Nephron (organoid): ENCODE measurements around the gene NAV2.
A peak's percentile ranks its signal among the peaks of the same experiment; 100 is the strongest.

Experiments
- H3K27ac Mint-ChIP-seq, 3 experiments: 2 replicates each; pipeline ENCODE4 v1.8.0; 2020; ENCODE audit warnings: mixed read lengths in 3 of 3, mild to moderate bottlenecking in 2 of 3, moderate library complexity in 1 of 3
- H3K27me3 Mint-ChIP-seq: 2 replicates; pipeline ENCODE4 v1.8.0; 2021; ENCODE audit warnings: low read depth, mild to moderate bottlenecking, moderate library complexity, mixed read lengths
- H3K36me3 Mint-ChIP-seq: 2 replicates; pipeline ENCODE4 v1.8.0; 2020; ENCODE audit warnings: low read depth, mixed read lengths
- H3K4me1 Mint-ChIP-seq: 2 replicates; pipeline ENCODE4 v1.8.0; 2020; ENCODE audit warnings: mixed read lengths
- H3K4me3 Mint-ChIP-seq, 3 experiments: 2 replicates each; pipeline ENCODE4 v1.8.0; 2020; ENCODE audit warnings: mild to moderate bottlenecking in 3 of 3, mixed read lengths in 3 of 3, moderate library complexity in 2 of 3
- H3K9me3 Mint-ChIP-seq: 2 replicates; pipeline ENCODE4 v1.8.0; 2020; ENCODE audit warnings: mixed read lengths
- TF ChIP-seq, protein P1 (sequence below), 3 experiments: fragments of 200-600 bp; sonication (generic); IDR thresholded peaks; one replicate each; pipeline ENCODE4 v1.5.0; 2021; ENCODE audit warnings: antibody characterized with exemption in 3 of 3; ENCODE audit not compliant: unreplicated experiment in 3 of 3

NAV2 gene

GRCh38 chr11:19931141-19931770, 218.6 kb downstream of the NAV2 start:
- Mint-ChIP-seq H3K36me3 (no peaks in the 10 kb centered on the region), H3K27me3 (no peaks in the 10 kb centered on the region), H3K9me3 (no peaks in the 10 kb centered on the region), H3K4me3 (peak overlapping the region; percentile 44 to 63 (median 56)), H3K4me1 (peaks cover 48% of the 10 kb centered on the region), H3K27ac (peak overlapping the region; percentile 51 to 81 (median 76))
- TF ChIP-seq, protein P1, sequence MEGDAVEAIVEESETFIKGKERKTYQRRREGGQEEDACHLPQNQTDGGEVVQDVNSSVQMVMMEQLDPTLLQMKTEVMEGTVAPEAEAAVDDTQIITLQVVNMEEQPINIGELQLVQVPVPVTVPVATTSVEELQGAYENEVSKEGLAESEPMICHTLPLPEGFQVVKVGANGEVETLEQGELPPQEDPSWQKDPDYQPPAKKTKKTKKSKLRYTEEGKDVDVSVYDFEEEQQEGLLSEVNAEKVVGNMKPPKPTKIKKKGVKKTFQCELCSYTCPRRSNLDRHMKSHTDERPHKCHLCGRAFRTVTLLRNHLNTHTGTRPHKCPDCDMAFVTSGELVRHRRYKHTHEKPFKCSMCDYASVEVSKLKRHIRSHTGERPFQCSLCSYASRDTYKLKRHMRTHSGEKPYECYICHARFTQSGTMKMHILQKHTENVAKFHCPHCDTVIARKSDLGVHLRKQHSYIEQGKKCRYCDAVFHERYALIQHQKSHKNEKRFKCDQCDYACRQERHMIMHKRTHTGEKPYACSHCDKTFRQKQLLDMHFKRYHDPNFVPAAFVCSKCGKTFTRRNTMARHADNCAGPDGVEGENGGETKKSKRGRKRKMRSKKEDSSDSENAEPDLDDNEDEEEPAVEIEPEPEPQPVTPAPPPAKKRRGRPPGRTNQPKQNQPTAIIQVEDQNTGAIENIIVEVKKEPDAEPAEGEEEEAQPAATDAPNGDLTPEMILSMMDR (IDR thresholded peaks at IDR 0.05; ENCODE audit: unreplicated experiment in 3 of 3), result no peak

DNA sequence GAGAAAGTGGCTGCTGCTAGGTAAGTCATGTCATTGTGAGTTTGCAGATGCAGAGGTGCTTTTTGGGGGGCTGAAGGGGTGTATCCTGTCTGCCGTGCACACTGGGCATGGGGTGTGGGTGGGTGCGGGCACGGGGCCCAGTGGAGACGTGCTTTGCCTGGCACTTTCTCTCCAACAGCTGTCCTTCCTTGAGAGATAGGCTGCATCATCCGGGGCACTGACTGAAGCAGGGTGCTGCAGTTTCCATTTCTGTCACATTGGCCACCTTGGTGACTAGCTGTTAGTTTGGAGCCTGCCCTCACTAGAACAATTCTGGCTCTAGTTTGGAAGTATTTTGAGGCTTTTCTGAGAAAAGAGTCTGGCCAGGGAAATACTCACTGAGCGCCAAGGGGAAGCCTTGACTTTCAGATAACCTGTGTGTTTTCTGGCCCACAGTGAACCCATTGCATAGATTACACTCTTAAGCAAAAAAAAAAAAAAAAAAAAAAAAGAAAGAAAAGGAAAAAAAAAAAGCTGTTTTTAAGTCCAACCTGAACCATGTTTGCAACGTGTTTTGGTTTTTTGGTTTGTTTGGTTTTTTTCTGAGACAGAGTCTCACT, 219.2 kb downstream of the NAV2 start:
- Mint-ChIP-seq H3K4me3 (peak overlapping the region in 2 of 3 experiments; percentile 56 to 63), H3K4me1 (peaks cover 42% of the 10 kb centered on the region), H3K27ac (peak overlapping the region; percentile 44 to 81 (median 76)), H3K9me3 (no peaks in the 10 kb centered on the region), H3K36me3 (no peaks in the 10 kb centered on the region), H3K27me3 (no peaks in the 10 kb centered on the region)
- TF ChIP-seq, protein P1 (IDR thresholded peaks at IDR 0.05; ENCODE audit: unreplicated experiment in 3 of 3), result no peak

DNA sequence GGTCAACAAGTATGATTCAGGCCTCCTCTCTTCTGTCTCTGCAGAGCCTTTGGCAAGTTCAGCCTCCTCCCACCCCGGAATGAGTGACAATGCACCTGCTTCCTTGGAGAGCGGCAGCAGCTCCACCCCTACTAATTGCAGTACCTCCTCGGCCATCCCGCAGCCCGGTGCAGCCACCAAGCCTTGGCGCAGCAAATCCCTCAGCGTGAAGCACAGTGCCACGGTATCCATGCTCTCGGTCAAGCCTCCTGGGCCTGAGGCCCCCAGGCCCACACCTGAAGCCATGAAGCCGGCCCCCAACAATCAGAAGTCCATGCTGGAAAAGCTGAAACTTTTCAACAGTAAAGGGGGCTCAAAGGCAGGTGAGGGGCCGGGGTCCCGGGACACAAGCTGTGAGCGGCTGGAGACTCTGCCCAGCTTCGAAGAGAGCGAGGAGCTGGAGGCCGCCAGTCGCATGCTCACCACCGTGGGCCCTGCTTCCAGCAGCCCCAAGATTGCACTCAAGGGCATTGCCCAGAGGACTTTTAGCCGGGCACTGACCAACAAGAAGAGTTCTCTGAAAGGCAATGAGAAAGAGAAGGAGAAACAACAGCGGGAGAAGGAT, 220.6 kb downstream of the NAV2 start:
- H3K4me3 Mint-ChIP-seq, result peak overlapping the region in 1 of 3 experiments; percentile 62
- no peaks in the 10 kb centered on the region for H3K9me3 Mint-ChIP-seq
- H3K36me3 Mint-ChIP-seq, result no peaks in the 10 kb centered on the region
- peaks cover 45% of the 10 kb centered on the region for H3K4me1 Mint-ChIP-seq
- no peaks in the 10 kb centered on the region for H3K27me3 Mint-ChIP-seq
- H3K27ac Mint-ChIP-seq, result peak overlapping the region in 1 of 3 experiments; percentile 81
- TF ChIP-seq, protein P1 (IDR thresholded peaks at IDR 0.05; ENCODE audit: unreplicated experiment in 3 of 3), result no peak

DNA sequence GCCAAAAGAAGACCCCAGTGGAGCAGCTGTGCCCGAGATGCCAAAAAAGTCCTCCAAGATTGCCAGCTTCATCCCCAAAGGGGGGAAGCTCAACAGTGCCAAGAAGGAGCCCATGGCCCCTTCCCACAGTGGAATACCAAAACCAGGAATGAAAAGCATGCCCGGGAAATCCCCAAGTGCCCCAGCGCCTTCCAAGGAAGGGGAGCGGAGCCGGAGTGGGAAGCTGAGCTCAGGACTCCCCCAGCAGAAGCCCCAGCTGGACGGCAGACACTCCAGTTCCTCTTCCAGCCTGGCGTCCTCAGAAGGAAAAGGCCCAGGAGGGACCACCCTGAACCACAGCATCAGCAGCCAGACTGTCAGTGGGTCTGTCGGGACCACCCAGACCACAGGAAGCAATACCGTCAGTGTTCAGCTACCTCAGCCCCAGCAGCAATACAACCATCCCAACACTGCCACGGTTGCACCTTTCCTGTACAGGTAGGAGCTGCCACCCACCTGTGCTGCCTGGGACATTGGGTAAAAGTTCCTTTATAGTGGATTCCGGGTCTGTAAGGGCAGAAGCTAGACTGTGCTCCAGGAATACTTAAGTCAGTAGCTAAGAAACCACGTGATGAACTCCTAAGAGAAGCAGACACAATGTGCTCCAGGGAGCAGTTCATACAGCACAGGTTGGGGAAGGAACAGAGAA, 221.3 kb downstream of the NAV2 start:
- H3K27ac Mint-ChIP-seq, result peak overlapping the region in 2 of 3 experiments; percentile 36 to 81
- TF ChIP-seq, protein P1 (IDR thresholded peaks at IDR 0.05; ENCODE audit: unreplicated experiment in 3 of 3), result no peak
- peak overlapping the region in 1 of 3 experiments; percentile 28 for H3K4me3 Mint-ChIP-seq
- H3K9me3 Mint-ChIP-seq, result no peaks in the 10 kb centered on the region
- H3K36me3 Mint-ChIP-seq, result no peaks in the 10 kb centered on the region
- H3K4me1 Mint-ChIP-seq, result peaks cover 45% of the 10 kb centered on the region
- H3K27me3 Mint-ChIP-seq, result no peaks in the 10 kb centered on the region

GRCh38 chr11:19934828-19935259, 222.2 kb downstream of the NAV2 start:
- Mint-ChIP-seq H3K4me1 (peaks cover 45% of the 10 kb centered on the region), H3K9me3 (no peaks in the 10 kb centered on the region), H3K36me3 (no peaks in the 10 kb centered on the region), H3K4me3 (peak overlapping the region in 1 of 3 experiments; percentile 63), H3K27ac (peak overlapping the region in 2 of 3 experiments; percentile 31 to 81), H3K27me3 (no peaks in the 10 kb centered on the region)
- TF ChIP-seq, protein P1 (IDR thresholded peaks at IDR 0.05; ENCODE audit: unreplicated experiment in 3 of 3), result no peak
